ENCODE results near the gene KMT2B.

The KMT2B gene

GRCh38 chr19:35781650-35782049 is 63.8 kb downstream of the KMT2B start:
- DNase-seq, result no peak

GRCh38 chr19:35782589-35782988 is 64.8 kb downstream of the KMT2B start:
- DNase-seq, result no peak

GRCh38 chr19:35783469-35784434 is 65.9 kb downstream of the KMT2B start:
- no peak for DNase-seq

DNA sequence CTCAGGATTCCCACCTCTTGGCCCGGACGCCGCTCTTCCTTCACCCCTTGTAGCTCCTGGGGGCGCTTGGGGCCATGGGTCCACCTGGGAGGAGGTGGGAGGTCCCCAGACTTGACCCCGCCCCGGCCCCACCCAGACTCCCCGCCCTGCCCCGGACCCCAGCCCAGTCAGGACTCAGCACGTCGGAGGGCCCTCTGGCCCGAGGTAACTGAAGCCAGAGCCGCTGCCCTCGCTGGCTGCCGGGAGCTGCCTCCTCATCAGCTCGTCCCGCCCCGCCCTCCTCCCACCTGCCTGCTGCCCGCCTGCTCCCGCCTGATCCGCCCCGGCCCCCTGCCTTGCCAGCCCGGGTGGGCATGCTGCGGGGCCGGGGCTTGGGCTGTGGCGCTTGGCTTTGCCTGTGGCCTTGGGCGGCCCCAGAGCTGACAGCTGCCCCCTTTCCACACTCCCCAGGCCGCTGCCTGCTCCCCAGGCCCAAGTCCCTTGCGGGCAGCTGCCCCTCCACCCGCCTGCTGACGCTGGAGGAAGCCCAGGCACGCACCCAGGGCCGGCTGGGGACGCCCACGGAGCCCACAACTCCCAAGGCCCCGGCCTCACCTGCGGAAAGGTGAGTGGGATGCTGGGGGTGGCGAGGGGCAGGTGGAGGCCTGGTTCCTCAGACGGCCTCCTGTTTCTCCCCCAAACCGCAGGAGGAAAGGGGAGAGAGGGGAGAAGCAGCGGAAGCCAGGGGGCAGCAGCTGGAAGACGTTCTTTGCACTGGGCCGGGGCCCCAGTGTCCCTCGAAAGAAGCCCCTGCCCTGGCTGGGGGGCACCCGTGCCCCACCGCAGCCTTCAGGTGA is 66.9 kb downstream of the KMT2B start:
- no peak for DNase-seq

DNA sequence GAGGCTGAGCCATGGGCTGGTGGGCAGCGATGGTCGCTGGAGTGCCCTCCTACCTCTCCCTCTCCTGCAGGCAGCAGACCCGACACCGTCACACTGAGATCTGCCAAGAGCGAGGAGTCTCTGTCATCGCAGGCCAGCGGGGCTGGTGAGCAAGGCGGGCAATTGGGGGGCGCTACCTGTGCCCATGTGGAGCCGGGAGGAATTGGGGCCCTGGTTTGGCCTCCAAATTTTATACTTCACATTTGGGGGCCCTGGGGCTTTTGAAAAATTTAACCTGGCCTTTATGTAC is 67.5 kb downstream of the KMT2B start:
- DNase-seq, result no peak

- no peak for DNase-seq
Observed at GRCh38 chr19:35786299-35787160, 68.7 kb downstream of the KMT2B start.

DNA sequence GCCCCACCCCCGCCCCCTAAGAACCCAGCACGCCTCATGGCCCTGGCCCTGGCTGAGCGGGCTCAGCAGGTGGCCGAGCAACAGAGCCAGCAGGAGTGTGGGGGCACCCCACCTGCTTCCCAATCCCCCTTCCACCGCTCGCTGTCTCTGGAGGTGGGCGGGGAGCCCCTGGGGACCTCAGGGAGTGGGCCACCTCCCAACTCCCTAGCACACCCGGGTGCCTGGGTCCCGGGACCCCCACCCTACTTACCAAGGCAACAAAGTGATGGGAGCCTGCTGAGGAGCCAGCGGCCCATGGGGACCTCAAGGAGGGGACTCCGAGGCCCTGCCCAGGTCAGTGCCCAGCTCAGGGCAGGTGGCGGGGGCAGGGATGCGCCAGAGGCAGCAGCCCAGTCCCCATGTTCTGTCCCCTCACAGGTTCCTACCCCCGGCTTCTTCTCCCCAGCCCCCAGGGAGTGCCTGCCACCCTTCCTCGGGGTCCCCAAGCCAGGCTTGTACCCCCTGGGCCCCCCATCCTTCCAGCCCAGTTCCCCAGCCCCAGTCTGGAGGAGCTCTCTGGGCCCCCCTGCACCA is 69.5 kb downstream of the KMT2B start:
- DNase-seq, result no peak

All from SHP77 (cell line).